ENCODE measurements around the gene TBPL2.
"Not testable (repeated sequence)": the region's sequence is repeated elsewhere in the genome, so short reads cannot be mapped to it uniquely, and the experiment has no call there.

The TBPL2 gene

GRCh38 chr14:55386037-55386808 is 54.2 kb downstream of the TBPL2 start:
- DNase-seq (ENCODE audit: extremely low spot score) = no peak
- ChIA-PET CTCF (interaction anchor here (0.8 to 1.3 kb wide), 4 partner anchors 31 to 288 kb away, joined by 3 to 5 read pairs (median 3); no protein-coding TSS in a partner anchor), POLR2A (no interaction called here)
- TF ChIP-seq CTCF (IDR thresholded peaks at IDR 0.05; ENCODE audit: control extremely low read depth, extremely low read depth, low read depth, missing control alignments) = no peak

GRCh38 chr14:55384536-55384935 is 55.9 kb downstream of the TBPL2 start:
- ChIA-PET POLR2A (no interaction called here), CTCF (interaction anchor here (1.1 to 1.7 kb wide), 2 partner anchors 9 to 10 kb away, joined by 3 to 4 read pairs; no protein-coding TSS in a partner anchor)
- no peak for TF ChIP-seq CTCF (IDR thresholded peaks at IDR 0.05; ENCODE audit: control extremely low read depth, extremely low read depth, low read depth, missing control alignments)
- DNase-seq (ENCODE audit: extremely low spot score) = no peak

- DNase-seq (ENCODE audit: extremely low spot score) = no peak
- TF ChIP-seq CTCF (IDR thresholded peaks at IDR 0.05; ENCODE audit: control extremely low read depth, extremely low read depth, low read depth, missing control alignments) = no peak
- ChIA-PET CTCF (interaction anchor here (0.8 to 1.7 kb wide), 3 partner anchors 8 to 171 kb away, joined by 3 to 4 read pairs (median 3); no protein-coding TSS in a partner anchor), POLR2A (interaction anchor here (0.6 kb wide), 1 partner anchor 102 kb away, joined by 4 read pairs; no protein-coding TSS in a partner anchor)
Observed at GRCh38 chr14:55383541-55384140, 56.8 kb downstream of the TBPL2 start.

GRCh38 chr14:55383056-55383466 is 57.4 kb downstream of the TBPL2 start:
- CTCF ChIA-PET = interaction anchor here (0.8 to 1.7 kb wide), 3 partner anchors 11 to 170 kb away, joined by 3 to 4 read pairs (median 4); no protein-coding TSS in a partner anchor
- POLR2A ChIA-PET; DNase-seq (ENCODE audit: extremely low spot score): not testable (repeated sequence)

DNA sequence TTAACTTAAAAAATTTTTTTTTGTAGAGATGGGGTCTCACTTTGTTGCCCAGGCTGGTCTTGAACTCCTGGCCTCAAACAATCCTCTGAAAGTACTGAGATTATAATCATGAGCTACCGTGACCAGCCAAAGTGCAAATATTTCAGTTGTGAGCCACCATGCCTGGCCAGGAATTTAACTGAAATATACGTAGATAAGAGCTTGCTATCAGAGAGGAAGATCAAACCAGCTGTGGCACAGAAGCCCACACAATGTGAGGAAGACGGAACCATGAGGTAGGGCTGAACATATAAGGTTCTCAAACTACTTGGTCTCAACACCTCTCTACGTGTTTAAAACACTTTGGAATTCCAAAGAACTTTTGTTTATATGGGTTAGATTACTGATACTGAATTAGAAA is 57.9 kb downstream of the TBPL2 start:
- CTCF ChIA-PET = interaction anchor here (0.9 to 1.7 kb wide), 3 partner anchors 14 to 28 kb away, joined by 3 to 4 read pairs (median 3); no protein-coding TSS in a partner anchor
- no peak for DNase-seq (ENCODE audit: extremely low spot score)
- no peak for TF ChIP-seq CTCF (IDR thresholded peaks at IDR 0.05; ENCODE audit: control extremely low read depth, extremely low read depth, low read depth, missing control alignments)
- POLR2A ChIA-PET = no interaction called here

DNA sequence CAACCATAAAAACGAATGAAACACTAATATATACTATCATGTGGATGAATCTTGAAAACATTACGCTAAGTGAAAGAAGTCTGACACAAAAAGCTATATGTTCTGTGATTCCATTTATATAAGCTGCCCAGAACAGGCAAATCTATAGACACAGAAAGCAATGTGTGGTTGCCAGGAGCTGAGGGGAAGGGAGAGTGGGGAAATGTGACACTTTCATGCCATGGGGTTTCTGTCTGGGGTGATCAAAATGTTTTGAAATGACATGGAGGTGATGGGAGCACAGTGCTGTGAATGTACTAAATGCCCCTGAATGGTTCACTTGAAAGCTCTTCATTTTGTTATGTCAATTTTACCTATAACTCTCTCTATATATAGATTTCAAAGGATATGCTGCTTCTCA is 58.9 kb downstream of the TBPL2 start:
- POLR2A ChIA-PET = no interaction called here
- CTCF ChIA-PET = interaction anchor here (0.9 to 1.7 kb wide), 4 partner anchors 15 to 29 kb away, joined by 3 to 4 read pairs (median 3); no protein-coding TSS in a partner anchor
- no peak for DNase-seq (ENCODE audit: extremely low spot score)
- TF ChIP-seq CTCF (IDR thresholded peaks at IDR 0.05; ENCODE audit: control extremely low read depth, extremely low read depth, low read depth, missing control alignments) = no peak

GRCh38 chr14:55381040-55381439 is 59.4 kb downstream of the TBPL2 start:
- no peak for TF ChIP-seq CTCF (IDR thresholded peaks at IDR 0.05; ENCODE audit: control extremely low read depth, extremely low read depth, low read depth, missing control alignments)
- ChIA-PET CTCF (interaction anchor here (1.1 kb wide), 1 partner anchor 14 kb away, joined by 3 read pairs; no protein-coding TSS in a partner anchor), POLR2A (no interaction called here)
- DNase-seq (ENCODE audit: extremely low spot score) = no peak

Data from GM10248 (cell line).